Brain microvascular endothelial cell (primary cell): ENCODE data around the gene ZNF382.
A peak's percentile ranks its signal among the peaks of the same experiment; 100 is the strongest.

Source experiments
- DNase-seq: peaks from one replicate; pipeline ENCODE4 v3.0.0-alpha.2; 2020
- H3K27ac ChIP-seq: fragments of 250-450 bp; sonication (Bioruptor Pico); 2 replicates; pipeline ENCODE4 v1.5.1; 2020; ENCODE audit warnings: mild to moderate bottlenecking, moderate library complexity
- H3K27me3 ChIP-seq: fragments of 250-450 bp; sonication (Bioruptor Pico); replicated peaks from 2 replicates; pipeline ENCODE4 v1.5.1; 2020; ENCODE audit warnings: mild to moderate bottlenecking
- H3K36me3 ChIP-seq: fragments of 250-450 bp; sonication (Bioruptor Pico); replicated peaks from 2 replicates; pipeline ENCODE4 v1.5.1; 2020; ENCODE audit warnings: mild to moderate bottlenecking
- H3K4me3 ChIP-seq: 2 replicates; pipeline ENCODE4 v1.5.1; 2011; ENCODE audit warnings: low read depth, mild to moderate bottlenecking, control low read depth, low read length, moderate library complexity
- in situ Hi-C: cut with HindIII; loops from 2 replicates; pipeline ENCODE4 v1.10.0; 2017; ENCODE audit warnings: low sequenced_read_pairs, low pct_ligation_motif_present
- TF ChIP-seq, protein P1 (sequence below): IDR thresholded peaks from 2 replicates; pipeline ENCODE4 v1.5.1; 2011; ENCODE audit warnings: low read depth, mild to moderate bottlenecking, moderate library complexity, low read length, control low read depth, inconsistent platforms; ENCODE audit errors: missing control alignments

ZNF382 gene

DNA sequence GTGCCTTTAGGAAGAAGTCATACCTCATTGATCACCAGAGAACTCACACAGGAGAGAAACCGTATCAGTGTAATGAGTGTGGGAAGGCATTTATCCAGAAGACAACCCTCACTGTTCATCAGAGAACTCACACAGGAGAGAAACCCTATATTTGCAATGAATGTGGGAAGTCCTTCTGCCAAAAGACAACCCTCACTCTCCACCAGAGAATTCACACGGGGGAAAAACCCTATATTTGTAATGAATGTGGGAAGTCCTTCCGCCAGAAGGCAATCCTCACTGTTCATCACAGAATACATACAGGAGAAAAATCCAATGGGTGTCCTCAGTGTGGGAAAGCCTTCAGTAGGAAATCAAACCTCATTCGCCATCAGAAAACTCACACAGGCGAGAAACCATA is 21.9 kb downstream of the ZNF382 start:
- no peak for DNase-seq
- Histone ChIP-seq H3K27me3 (no peaks in the 10 kb centered on the region), H3K36me3 (no peaks in the 10 kb centered on the region), H3K27ac (no peak overlapping the region), H3K4me3 (no peak overlapping the region)
- in situ Hi-C loops: no loop called here
- TF ChIP-seq, protein P1, sequence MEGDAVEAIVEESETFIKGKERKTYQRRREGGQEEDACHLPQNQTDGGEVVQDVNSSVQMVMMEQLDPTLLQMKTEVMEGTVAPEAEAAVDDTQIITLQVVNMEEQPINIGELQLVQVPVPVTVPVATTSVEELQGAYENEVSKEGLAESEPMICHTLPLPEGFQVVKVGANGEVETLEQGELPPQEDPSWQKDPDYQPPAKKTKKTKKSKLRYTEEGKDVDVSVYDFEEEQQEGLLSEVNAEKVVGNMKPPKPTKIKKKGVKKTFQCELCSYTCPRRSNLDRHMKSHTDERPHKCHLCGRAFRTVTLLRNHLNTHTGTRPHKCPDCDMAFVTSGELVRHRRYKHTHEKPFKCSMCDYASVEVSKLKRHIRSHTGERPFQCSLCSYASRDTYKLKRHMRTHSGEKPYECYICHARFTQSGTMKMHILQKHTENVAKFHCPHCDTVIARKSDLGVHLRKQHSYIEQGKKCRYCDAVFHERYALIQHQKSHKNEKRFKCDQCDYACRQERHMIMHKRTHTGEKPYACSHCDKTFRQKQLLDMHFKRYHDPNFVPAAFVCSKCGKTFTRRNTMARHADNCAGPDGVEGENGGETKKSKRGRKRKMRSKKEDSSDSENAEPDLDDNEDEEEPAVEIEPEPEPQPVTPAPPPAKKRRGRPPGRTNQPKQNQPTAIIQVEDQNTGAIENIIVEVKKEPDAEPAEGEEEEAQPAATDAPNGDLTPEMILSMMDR: no peak

DNA sequence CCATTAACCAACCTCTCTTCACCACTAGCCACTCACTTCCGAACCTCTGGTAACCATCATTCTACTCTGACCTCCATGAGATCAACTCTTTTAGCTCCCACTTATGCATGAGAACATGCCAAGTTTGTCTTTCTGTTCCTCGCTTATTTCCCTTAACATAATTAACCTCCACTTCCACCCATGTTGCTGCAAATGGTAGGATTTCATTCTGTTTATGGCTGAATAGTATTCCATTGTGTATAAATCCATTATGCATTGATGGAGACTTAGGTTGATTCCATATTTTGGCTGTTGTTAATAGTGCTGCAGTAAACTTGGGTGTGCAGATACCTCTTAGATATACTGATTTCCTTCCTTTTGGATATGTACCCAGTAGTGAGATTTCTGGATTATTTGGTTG is 30.2 kb downstream of the ZNF382 start:
- no peak for DNase-seq
- H3K4me3 ChIP-seq: no peak overlapping the region
- in situ Hi-C loops: no loop called here
- peaks cover 4% of the 10 kb centered on the region for H3K36me3 ChIP-seq
- TF ChIP-seq, protein P1: no peak
- no peak overlapping the region for H3K27ac ChIP-seq
- no peaks in the 10 kb centered on the region for H3K27me3 ChIP-seq

DNA sequence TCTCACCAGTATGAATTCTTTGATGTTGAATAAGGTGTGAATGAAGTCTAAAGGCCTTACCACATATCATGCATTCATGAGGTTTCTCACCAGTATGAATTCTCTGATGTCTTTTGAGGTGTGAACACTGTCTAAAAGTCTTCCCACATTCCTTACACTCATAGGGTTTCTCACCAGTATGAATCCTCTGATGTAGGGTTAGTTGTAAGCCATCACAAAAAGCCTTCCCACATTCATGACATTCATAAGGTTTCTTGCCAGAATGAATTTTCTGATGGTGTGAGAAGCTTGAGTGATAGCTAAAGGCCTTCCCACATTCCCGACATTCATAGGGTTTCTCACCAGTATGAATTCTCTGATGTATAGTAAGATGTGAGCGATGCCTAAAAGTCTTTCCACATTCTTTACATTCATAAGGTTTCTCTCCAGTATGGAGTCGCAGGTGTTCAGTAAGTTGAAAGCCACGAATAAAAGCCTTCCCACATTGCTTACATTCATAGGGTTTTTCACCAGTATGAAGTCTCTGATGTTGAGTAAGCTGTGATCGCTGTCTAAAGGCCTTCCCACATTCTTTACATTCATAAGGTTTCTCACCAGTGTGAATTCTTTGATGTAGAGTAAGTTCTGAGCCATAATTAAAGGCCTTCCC is 33.9 kb downstream of the ZNF382 start:
- no peaks in the 10 kb centered on the region for H3K27me3 ChIP-seq
- no peak overlapping the region for H3K27ac ChIP-seq
- H3K36me3 ChIP-seq: peaks cover 9% of the 10 kb centered on the region
- H3K4me3 ChIP-seq: no peak overlapping the region
- no peak for DNase-seq
- TF ChIP-seq, protein P1: no peak
- in situ Hi-C loops: no loop called here

DNA sequence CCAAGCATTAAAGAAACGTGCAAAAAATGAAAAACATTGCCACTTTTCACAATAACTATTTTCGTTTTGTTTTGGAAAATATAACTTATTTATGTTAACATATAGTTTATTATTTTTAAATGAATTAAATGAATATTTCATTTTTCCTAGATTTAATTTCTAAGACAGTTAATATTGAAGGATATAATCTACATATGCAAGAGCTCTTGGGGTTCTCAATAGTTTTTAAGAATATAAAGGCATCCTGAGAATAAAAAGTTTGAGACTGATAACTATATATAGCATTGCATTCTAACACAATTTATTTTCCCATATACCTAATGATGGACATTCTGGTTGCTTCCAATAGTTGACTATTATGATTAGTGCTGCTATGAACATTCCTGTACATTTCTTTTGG is 41.6 kb downstream of the ZNF382 start:
- H3K27ac ChIP-seq: no peak overlapping the region
- no peak for DNase-seq
- in situ Hi-C loops: no loop called here
- no peaks in the 10 kb centered on the region for H3K27me3 ChIP-seq
- peaks cover 27% of the 10 kb centered on the region for H3K36me3 ChIP-seq
- H3K4me3 ChIP-seq: no peak overlapping the region
- TF ChIP-seq, protein P1: no peak

DNA sequence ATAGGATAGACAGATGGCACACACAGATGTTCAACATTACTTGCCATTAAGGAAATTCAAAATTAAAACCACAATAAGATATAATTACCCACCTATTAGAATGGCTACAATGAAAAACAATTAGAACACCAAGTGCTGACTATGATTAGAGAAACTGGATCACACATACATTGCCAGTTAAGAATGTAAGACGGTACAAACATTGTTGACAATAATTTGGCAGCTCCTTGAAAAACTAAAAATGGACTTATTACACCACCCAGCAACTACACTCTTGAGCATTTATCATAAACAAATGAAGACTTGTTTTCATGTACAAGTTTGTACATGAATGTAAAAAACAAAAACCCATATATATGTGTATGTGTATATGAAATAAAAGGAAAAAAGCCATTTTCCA is 47.8 kb downstream of the ZNF382 start:
- H3K36me3 ChIP-seq: peaks cover 50% of the 10 kb centered on the region
- TF ChIP-seq, protein P1: no peak
- DNase-seq: no peak
- in situ Hi-C loops: no loop called here
- H3K4me3 ChIP-seq: no peak overlapping the region
- H3K27me3 ChIP-seq: no peaks in the 10 kb centered on the region
- no peak overlapping the region for H3K27ac ChIP-seq

DNA sequence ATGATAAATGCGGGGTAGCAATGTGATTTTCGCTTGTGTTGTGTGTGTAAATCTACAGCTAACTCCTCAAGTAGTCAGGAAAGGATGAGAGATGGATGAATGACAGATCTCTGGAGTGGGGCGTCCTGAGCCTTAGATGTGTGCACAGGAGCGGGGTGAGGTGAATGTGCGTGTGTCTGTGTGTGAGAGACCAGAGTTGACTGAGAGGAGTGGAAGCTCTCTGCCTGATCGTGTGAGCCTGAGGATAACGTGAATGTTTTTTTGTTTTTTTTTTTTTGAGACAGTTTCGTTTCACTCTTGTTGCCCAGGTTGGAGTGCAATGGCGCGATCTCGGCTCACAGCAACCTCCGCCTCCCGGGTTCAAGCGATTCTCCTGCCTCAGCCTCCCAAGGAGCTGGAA is 60.7 kb downstream of the ZNF382 start:
- H3K27ac ChIP-seq: no peak overlapping the region
- H3K36me3 ChIP-seq: peaks cover 11% of the 10 kb centered on the region
- H3K27me3 ChIP-seq: no peaks in the 10 kb centered on the region
- no peak for DNase-seq
- TF ChIP-seq, protein P1: no peak
- in situ Hi-C loops: no loop called here
- peak overlapping the region; percentile 91 for H3K4me3 ChIP-seq
